Activated CD8-positive, alpha-beta memory T cell treated with anti-CD3 and anti-CD28 coated beads, Interleukin-2, amount 10 ng/mL, durations not matched to agents 7 days and 5 days (primary cell): ENCODE results near the gene SHBG. TPM values are rescaled to one million over a fixed set of nuclear protein-coding genes. Genes with fewer than 3 reads are reported as not detected.

ENCODE experiments used
- ATAC-seq: fragments of 150-1000 bp; cut with Tn5 transposase; one replicate; pipeline ENCODE4 v1.10.0; 2021; ENCODE audit warnings: moderate library complexity
- CTCF ChIA-PET: fragments of 350-600 bp; sonication (Branson Sonifier 250); formaldehyde crosslinking; loops from one replicate; lab custom pipeline; 2021; ENCODE audit warnings: antibody characterized with exemption; lab: Charles Lee
- DNase-seq: peaks from one replicate; pipeline ENCODE4 v3.0.0-alpha.2; 2020
- H3K27ac Mint-ChIP-seq: one replicate; pipeline ENCODE4 v1.8.0; 2021; ENCODE audit warnings: mild to moderate bottlenecking, mixed read lengths
- H3K27me3 Mint-ChIP-seq: one replicate; pipeline ENCODE4 v1.8.0; 2021; ENCODE audit warnings: mixed read lengths
- H3K36me3 Mint-ChIP-seq: one replicate; pipeline ENCODE4 v1.8.0; 2021; ENCODE audit warnings: mild to moderate bottlenecking, mixed read lengths
- H3K4me1 Mint-ChIP-seq: one replicate; pipeline ENCODE4 v1.8.0; 2021; ENCODE audit warnings: mixed read lengths
- H3K4me3 Mint-ChIP-seq: one replicate; pipeline ENCODE4 v1.8.0; 2021; ENCODE audit warnings: mild to moderate bottlenecking, moderate library complexity, mixed read lengths
- H3K9me3 Mint-ChIP-seq: one replicate; pipeline ENCODE4 v1.8.0; 2022; ENCODE audit warnings: low read depth, mixed read lengths
- total RNA-seq, 2 experiments: library from RNA; stranded (reverse); gene quantifications; one replicate each; pipeline ENCODE4 v1.2.3, GENCODE V29; 2021

SHBG gene
- total RNA-seq, 2 experiments from 2014 or later, result not detected

- Mint-ChIP-seq H3K9me3 (no peaks in the 10 kb centered on the region), H3K27ac (no peak overlapping the region), H3K27me3 (peaks cover 23% of the 10 kb centered on the region), H3K4me1 (no peaks in the 10 kb centered on the region), H3K36me3 (no peaks in the 10 kb centered on the region), H3K4me3 (no peak overlapping the region)
- CTCF ChIA-PET, result interaction anchor here (0.7 to 1.1 kb wide), 4 partner anchors 10 to 104 kb away, joined by 3 to 5 read pairs (median 3); no protein-coding TSS in a partner anchor
- ATAC-seq, result no peak
- no peak for DNase-seq
Measured at GRCh38 chr17:7656958-7657609, 27.1 kb downstream of the SHBG start.

- Mint-ChIP-seq H3K4me1 (no peaks in the 10 kb centered on the region), H3K4me3 (no peak overlapping the region), H3K27ac (no peak overlapping the region), H3K36me3 (peaks cover 27% of the 10 kb centered on the region), H3K9me3 (no peaks in the 10 kb centered on the region), H3K27me3 (no peaks in the 10 kb centered on the region)
- DNase-seq (no peak), ATAC-seq (no peak)
- CTCF ChIA-PET, result interaction anchor here (0.8 to 2.2 kb wide), 4 partner anchors 11 to 53 kb away, joined by 3 to 6 read pairs (median 4); partner anchors contain the start of gene WRAP53
Measured at GRCh38 chr17:7667656-7668406, 37.9 kb downstream of the SHBG start.

- ATAC-seq (no peak), DNase-seq (no peak)
- CTCF ChIA-PET, result interaction anchor here (2.2 kb wide), 1 partner anchor 19 kb away, joined by 6 read pairs; the partner anchor contains the start of gene WRAP53
- Mint-ChIP-seq H3K9me3 (peaks cover 2% of the 10 kb centered on the region), H3K4me3 (no peak overlapping the region), H3K27ac (no peak overlapping the region), H3K36me3 (peaks cover 33% of the 10 kb centered on the region), H3K4me1 (no peaks in the 10 kb centered on the region), H3K27me3 (no peaks in the 10 kb centered on the region)
Measured at GRCh38 chr17:7668482-7668881, 38.5 kb downstream of the SHBG start.

- H3K4me3 Mint-ChIP-seq, result no peak overlapping the region
- peaks cover 7% of the 10 kb centered on the region for H3K9me3 Mint-ChIP-seq
- DNase-seq (peak; percentile 55), ATAC-seq (no peak)
- CTCF ChIA-PET, result interaction anchor here (0.7 to 7.1 kb wide), 10 partner anchors 13 to 318 kb away, joined by 3 to 54 read pairs (median 3); partner anchors contain the start of genes ATP1B2, SAT2, TP53 and WRAP53
- no peaks in the 10 kb centered on the region for H3K4me1 Mint-ChIP-seq
- no peak overlapping the region for H3K27ac Mint-ChIP-seq
- no peaks in the 10 kb centered on the region for H3K27me3 Mint-ChIP-seq
- peaks cover 62% of the 10 kb centered on the region for H3K36me3 Mint-ChIP-seq
Measured at GRCh38 chr17:7673239-7673638, 43.3 kb downstream of the SHBG start.

- DNase-seq (no peak), ATAC-seq (no peak)
- H3K9me3 Mint-ChIP-seq, result peaks cover 7% of the 10 kb centered on the region
- CTCF ChIA-PET, result interaction anchor here (7.1 kb wide), 1 partner anchor 12 kb away, joined by 54 read pairs; the partner anchor contains the start of genes TP53 and WRAP53
- H3K4me1 Mint-ChIP-seq, result no peaks in the 10 kb centered on the region
- H3K27me3 Mint-ChIP-seq, result no peaks in the 10 kb centered on the region
- no peak overlapping the region for H3K4me3 Mint-ChIP-seq
- H3K36me3 Mint-ChIP-seq, result peaks cover 56% of the 10 kb centered on the region
- no peak overlapping the region for H3K27ac Mint-ChIP-seq
Measured at GRCh38 chr17:7674934-7675333, 45.0 kb downstream of the SHBG start.

GRCh38 chr17:7676533-7676932, 46.6 kb downstream of the SHBG start:
- ATAC-seq (no peak), DNase-seq (no peak)
- H3K4me3 Mint-ChIP-seq, result no peak overlapping the region
- CTCF ChIA-PET, result interaction anchor here (7.1 kb wide), 1 partner anchor 10 kb away, joined by 54 read pairs; the partner anchor contains the start of genes TP53 and WRAP53
- H3K27me3 Mint-ChIP-seq, result no peaks in the 10 kb centered on the region
- H3K27ac Mint-ChIP-seq, result no peak overlapping the region
- H3K36me3 Mint-ChIP-seq, result peaks cover 48% of the 10 kb centered on the region
- peaks cover 7% of the 10 kb centered on the region for H3K9me3 Mint-ChIP-seq
- H3K4me1 Mint-ChIP-seq, result no peaks in the 10 kb centered on the region

DNA sequence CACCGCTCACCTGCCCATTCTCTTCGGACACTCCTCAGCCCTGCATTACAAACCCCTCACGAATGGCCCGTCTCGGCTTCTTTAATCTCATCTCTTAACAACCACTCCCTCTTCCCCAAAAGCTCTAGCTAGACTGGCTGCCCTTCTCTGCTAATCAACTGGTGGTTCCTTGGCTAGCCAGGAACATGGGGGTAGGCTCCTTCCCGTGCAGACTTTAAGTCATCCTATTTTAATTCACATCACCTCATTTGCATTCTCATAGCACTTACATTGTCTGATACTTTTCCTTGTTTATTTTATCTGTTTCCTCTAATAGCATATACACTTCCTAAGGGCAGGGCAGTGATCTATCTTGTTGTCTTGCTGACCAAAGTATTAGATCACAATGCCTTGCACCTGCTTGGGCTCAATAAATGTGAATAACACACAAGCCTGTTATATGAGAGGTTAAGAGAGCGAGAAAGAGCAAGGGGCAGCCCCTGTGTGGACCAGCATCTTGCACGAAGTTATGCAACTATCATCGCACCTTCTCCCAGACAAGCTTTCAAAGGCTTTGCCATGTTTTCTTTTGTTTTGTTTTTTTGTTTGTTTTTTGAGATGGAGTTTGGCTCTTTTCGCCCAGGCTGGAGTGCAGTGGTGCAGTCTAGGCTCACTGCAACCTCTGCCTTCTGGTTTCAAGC, 47.6 kb downstream of the SHBG start:
- Mint-ChIP-seq H3K27ac (peak overlapping the region; percentile 27), H3K4me1 (peaks cover 2% of the 10 kb centered on the region), H3K4me3 (no peak overlapping the region), H3K36me3 (peaks cover 46% of the 10 kb centered on the region), H3K9me3 (peaks cover 7% of the 10 kb centered on the region), H3K27me3 (no peaks in the 10 kb centered on the region)
- DNase-seq (no peak), ATAC-seq (no peak)
- CTCF ChIA-PET, result interaction anchor here (7.1 kb wide), 1 partner anchor 9 kb away, joined by 54 read pairs; the partner anchor contains the start of genes TP53 and WRAP53

Other genes starting within 250 kb of the SHBG start
- under 1 TPM; 0.54 to 0.61 TPM for gene TNK1, start 249.0 kb upstream of the SHBG start, total RNA-seq
- 10 to 100 TPM; 65.5 to 74.2 TPM for gene PLSCR3, start 235.6 kb upstream of the SHBG start, total RNA-seq
- 10 to 100 TPM; 47.5 to 56.1 TPM for gene TMEM256, start 226.0 kb upstream of the SHBG start, total RNA-seq
- gene NLGN2, start 222.3 kb upstream of the SHBG start, total RNA-seq, result 1 to 10 TPM; 2.0 to 3.5 TPM
- gene SPEM1, start 209.8 kb upstream of the SHBG start, total RNA-seq, result not detected
- gene SPEM2, start 204.5 kb upstream of the SHBG start, total RNA-seq, result not detected
- gene SPEM3, start 201.3 kb upstream of the SHBG start, total RNA-seq, result not detected
- gene TMEM102, start 194.7 kb upstream of the SHBG start, total RNA-seq, result 10 to 100 TPM; 13.9 to 16.7 TPM
- 1 to 10 TPM; 3.6 to 4.1 TPM for gene FGF11, start 190.6 kb upstream of the SHBG start, total RNA-seq
- gene CHRNB1, start 185.1 kb upstream of the SHBG start, total RNA-seq, result 10 to 100 TPM; 10.4 to 13.1 TPM
- 10 to 100 TPM; 24.5 to 27.7 TPM for gene ZBTB4, start 150.5 kb upstream of the SHBG start, total RNA-seq
- gene SLC35G6, start 148.7 kb upstream of the SHBG start, total RNA-seq, result not detected
- gene POLR2A, start 145.8 kb upstream of the SHBG start, total RNA-seq, result 100 to 1,000 TPM; 198 to 228 TPM
- 10 to 100 TPM; 52.8 to 59.4 TPM for gene TNFSF12, start 81.1 kb upstream of the SHBG start, total RNA-seq
- 1 to 10 TPM; 2.2 to 2.5 TPM for gene TNFSF13, start 71.4 kb upstream of the SHBG start, total RNA-seq
- 10 to 100 TPM; 55.7 to 70.9 TPM for gene SENP3, start 68.2 kb upstream of the SHBG start, total RNA-seq
- 10 to 100 TPM in 1 of 2 experiments, 1 to 10 TPM in 1; 10.0 to 26.7 TPM for gene CD68, start 50.5 kb upstream of the SHBG start, total RNA-seq
- 10 to 100 TPM; 57.6 to 76.9 TPM for gene MPDU1, start 46.3 kb upstream of the SHBG start, total RNA-seq
- gene SOX15, start 40.0 kb upstream of the SHBG start, total RNA-seq, result under 1 TPM; 0.21 to 0.35 TPM
- 10 to 100 TPM; 30.7 to 40.5 TPM for gene FXR2, start 15.2 kb upstream of the SHBG start, total RNA-seq
- gene SAT2, start 2.3 kb upstream of the SHBG start, total RNA-seq, result 10 to 100 TPM; 21.5 to 28.0 TPM
- under 1 TPM in 1 of 2 experiments, not detected in 1; 0.47 TPM for gene ATP1B2, start 20.8 kb downstream of the SHBG start, total RNA-seq
- gene TP53, start 57.4 kb downstream of the SHBG start, total RNA-seq, result 100 to 1,000 TPM; 137 to 171 TPM
- 10 to 100 TPM; 28.0 to 29.0 TPM for gene WRAP53, start 58.3 kb downstream of the SHBG start, total RNA-seq
- not detected for gene EFNB3, start 75.1 kb downstream of the SHBG start, total RNA-seq
- not detected for gene DNAH2, start 87.6 kb downstream of the SHBG start, total RNA-seq
- gene KDM6B, start 204.1 kb downstream of the SHBG start, total RNA-seq, result 10 to 100 TPM; 15.5 to 31.9 TPM
- gene TMEM88, start 224.9 kb downstream of the SHBG start, total RNA-seq, result 1 to 10 TPM in 1 of 2 experiments, under 1 TPM in 1; 0.84 to 1.2 TPM
- 10 to 100 TPM; 86.0 to 95.8 TPM for gene NAA38, start 227.4 kb downstream of the SHBG start, total RNA-seq
- gene CYB5D1, start 227.9 kb downstream of the SHBG start, total RNA-seq, result 1 to 10 TPM; 6.4 to 8.2 TPM